Upper lobe of left lung (tissue), 6 donors: ENCODE measurements around the gene SGCA. TPM values are rescaled to one million over a fixed set of nuclear protein-coding genes. Genes with fewer than 3 reads are reported as not detected.

Experiments used
- ATAC-seq, 2 donors: fragments of 200-7000 bp; cut with Tn5 transposase; one replicate each; pipeline ENCODE4 v1.9.1; 2022; ENCODE audit warnings: mild to moderate bottlenecking in 2 of 2, moderate library complexity in 2 of 2; ENCODE audit not compliant: low FRiP score in 2 of 2
- DNase-seq, 2 donors: peaks; one replicate each; pipeline ENCODE4 v3.0.0-alpha.2; 2019 to 2020
- H3K27ac ChIP-seq, 4 donors: fragments of 200-600 bp; sonication (generic); one replicate each; pipeline ENCODE4 v1.5.1; 2016 to 2019
- H3K27me3 ChIP-seq, 4 donors: fragments of 200-600 bp; sonication (generic); one replicate each; pipeline ENCODE4 v1.5.1; 2017 to 2019
- H3K36me3 ChIP-seq, 4 donors: fragments of 200-600 bp; sonication (generic); one replicate each; pipeline ENCODE4 v1.5.1; 2016 to 2019
- H3K4me1 ChIP-seq, 4 donors: fragments of 200-600 bp; sonication (generic); one replicate each; pipeline ENCODE4 v1.5.1; 2018 to 2019
- H3K4me3 ChIP-seq, 4 donors: fragments of 200-600 bp; sonication (generic); one replicate each; pipeline ENCODE4 v1.5.1; 2017 to 2019; ENCODE audit warnings: mild to moderate bottlenecking in 2 of 4, moderate library complexity in 1 of 4
- H3K9me3 ChIP-seq, 4 donors: fragments of 200-600 bp; sonication (generic); one replicate each; pipeline ENCODE4 v1.5.1; 2018 to 2019
- CTCF ChIP-seq, 6 experiments: fragments of 450-650 bp in 4 of 6; fragments of 200-600 bp in 2 of 6; sonication (generic) in 2 of 6; IDR thresholded peaks; one replicate each; pipeline ENCODE4 v1.5.1; 2016 to 2019; ENCODE audit warnings: antibody characterized with exemption in 6 of 6
- EP300 ChIP-seq, 4 donors: sonication (generic); formaldehyde crosslinking; IDR thresholded peaks; one replicate each; pipeline ENCODE4 v1.5.1; 2017; ENCODE audit warnings: antibody characterized with exemption in 4 of 4, control low read depth in 2 of 4
- POLR2A ChIP-seq, 4 donors: fragments of 450-650 bp; IDR thresholded peaks; one replicate each; pipeline ENCODE4 v1.5.1; 2016 to 2017; ENCODE audit warnings: antibody characterized with exemption in 4 of 4, mild to moderate bottlenecking in 2 of 4
- POLR2AphosphoS5 ChIP-seq, 2 donors: sonication (generic); formaldehyde crosslinking; IDR thresholded peaks; one replicate each; pipeline ENCODE4 v1.5.1; 2017; ENCODE audit warnings: antibody characterized with exemption in 2 of 2
- WGBS, 2 donors: methylation state at CpG; one replicate each; pipeline ENCODE4 v1.1.5; 2017 to 2018; 5-methylcytosine and 5-hydroxymethylcytosine counted together
- total RNA-seq, 6 donors: library from RNA; depleted of rRNA in 4 of 6; stranded (reverse); fragments of >200 nt in 4 of 6; gene quantifications; one replicate each; pipeline versions ENCODE4 v1.1.0 to v1.2.1, GENCODE V29; 2016 to 2021
- donor health status: DM: no; HTN: no; CAD: no; lungs with moderate emphysema.
- donor health status: DM: no; HTN: yes; CAD: no; lungs with severe emphysema.

The SGCA gene
- total RNA-seq, 6 donors from 2014 or later = 1.6 to 19.7 (median 14.1) TPM

- peak overlapping the region; percentile 57 to 97 (median 79) for H3K27ac ChIP-seq
- TF ChIP-seq EP300 (IDR thresholded peaks at IDR 0.05) (no peak), POLR2AphosphoS5 (IDR thresholded peaks at IDR 0.05) (peak in 1 of 2 donors; percentile 5)
- H3K36me3 ChIP-seq = no peaks in the 10 kb centered on the region
- H3K4me1 ChIP-seq = peaks cover 17 to 47% (median 34%) of the 10 kb centered on the region in 4 donors
- no peaks in the 10 kb centered on the region for H3K9me3 ChIP-seq
- 61 to 66% methylated on average over 8 of the region's 8 CpGs for WGBS, 2 donors
- H3K4me3 ChIP-seq = no peak overlapping the region
- ATAC-seq (no peak), DNase-seq (no peak)
- H3K27me3 ChIP-seq = no peaks in the 10 kb centered on the region
Observed at GRCh38 chr17:50155115-50155819, 10.5 kb upstream of the SGCA start.

GRCh38 chr17:50157891-50158290, 7.9 kb upstream of the SGCA start:
- Histone ChIP-seq H3K36me3 (no peaks in the 10 kb centered on the region), H3K4me1 (peaks cover 14 to 43% (median 34%) of the 10 kb centered on the region in 4 donors), H3K4me3 (no peak overlapping the region), H3K27me3 (no peaks in the 10 kb centered on the region), H3K9me3 (no peaks in the 10 kb centered on the region), H3K27ac (peak overlapping the region in 2 of 4 donors; percentile 15 to 20)
- DNase-seq (no peak), ATAC-seq (no peak)
- WGBS, 2 donors = 28 to 31% methylated on average over 4 of the region's 4 CpGs
- no peak for TF ChIP-seq POLR2AphosphoS5 (IDR thresholded peaks at IDR 0.05)
- TF ChIP-seq POLR2A (IDR thresholded peaks at IDR 0.05) = no peak
- no peak for TF ChIP-seq EP300 (IDR thresholded peaks at IDR 0.05)
- TF ChIP-seq CTCF (IDR thresholded peaks at IDR 0.05) = no peak

GRCh38 chr17:50161023-50161910, 4.5 kb upstream of the SGCA start:
- Histone ChIP-seq H3K9me3 (no peaks in the 10 kb centered on the region), H3K36me3 (no peaks in the 10 kb centered on the region), H3K4me1 (peaks cover 12 to 15% (median 14%) of the 10 kb centered on the region in 4 donors), H3K27me3 (no peaks in the 10 kb centered on the region), H3K4me3 (peak overlapping the region; percentile 45 to 60 (median 52)), H3K27ac (peak overlapping the region; percentile 38 to 82 (median 59))
- 1 to 2% methylated on average over 30 to 42 of the region's 53 CpGs for WGBS, 2 donors
- DNase-seq = peak; percentile 94 to 98
- peak; percentile 95 to 98 for ATAC-seq
- TF ChIP-seq EP300 (IDR thresholded peaks at IDR 0.05) = no peak
- TF ChIP-seq POLR2A (IDR thresholded peaks at IDR 0.05) = peak in 1 of 4 donors; percentile 36
- peak; percentile 93 to 99 (median 98) for TF ChIP-seq CTCF (IDR thresholded peaks at IDR 0.05)
- peak; percentile 55 to 77 for TF ChIP-seq POLR2AphosphoS5 (IDR thresholded peaks at IDR 0.05)

- WGBS, 2 donors = 56 to 60% methylated on average over 16 of the region's 16 CpGs
- Histone ChIP-seq H3K36me3 (no peaks in the 10 kb centered on the region), H3K4me1 (peaks cover 12 to 15% (median 14%) of the 10 kb centered on the region in 4 donors), H3K27ac (peak overlapping the region in 2 of 4 donors; percentile 32 to 82), H3K9me3 (no peaks in the 10 kb centered on the region), H3K4me3 (peak overlapping the region in 1 of 4 donors; percentile 55), H3K27me3 (no peaks in the 10 kb centered on the region)
- TF ChIP-seq EP300 (IDR thresholded peaks at IDR 0.05) (no peak), CTCF (IDR thresholded peaks at IDR 0.05) (no peak), POLR2AphosphoS5 (IDR thresholded peaks at IDR 0.05) (no peak), POLR2A (IDR thresholded peaks at IDR 0.05) (no peak)
- DNase-seq (peak in 1 of 2 donors; percentile 68), ATAC-seq (no peak)
Observed at GRCh38 chr17:50161911-50162288, 3.9 kb upstream of the SGCA start.
